Measurements from ENCODE around the gene SSX2B.
"Not testable (repeated sequence)": the region's sequence is repeated elsewhere in the genome, so short reads cannot be mapped to it uniquely, and the experiment has no call there.

- TF ChIP-seq CTCF (conservative IDR thresholded peaks at IDR 0.05); EZH2 (IDR thresholded peaks at IDR 0.05; ENCODE audit: low read depth): not testable (repeated sequence)
These were observed 14.9 kb downstream of the SSX2B start for GRCh38 chrX:52765983-52766382.
